ENCODE measurements around the gene BCLAF3.

- TF ChIP-seq CTCF (optimal IDR thresholded peaks at IDR 0.05 in 1 of 3, IDR thresholded peaks at IDR 0.05 in 1 of 3, conservative IDR thresholded peaks at IDR 0.05 in 1 of 3; ENCODE audit: extremely low read depth in 1 of 3, insufficient read depth in 2 of 3, low read length in 3 of 3) = no peak
- no peak for TF ChIP-seq EZH2 (IDR thresholded peaks at IDR 0.05; ENCODE audit: low read length)
These were observed 29.0 kb upstream of the BCLAF3 start for GRCh38 chrX:20019672-20020365.

All from keratinocyte (primary cell).